Left hindlimb (tissue), 1 donor: Measurements from ENCODE around the gene BCORL1.

Source experiments
- DNase-seq: peaks from one replicate; pipeline ENCODE4 v3.0.0-alpha.2; 2018

Gene BCORL1

DNA sequence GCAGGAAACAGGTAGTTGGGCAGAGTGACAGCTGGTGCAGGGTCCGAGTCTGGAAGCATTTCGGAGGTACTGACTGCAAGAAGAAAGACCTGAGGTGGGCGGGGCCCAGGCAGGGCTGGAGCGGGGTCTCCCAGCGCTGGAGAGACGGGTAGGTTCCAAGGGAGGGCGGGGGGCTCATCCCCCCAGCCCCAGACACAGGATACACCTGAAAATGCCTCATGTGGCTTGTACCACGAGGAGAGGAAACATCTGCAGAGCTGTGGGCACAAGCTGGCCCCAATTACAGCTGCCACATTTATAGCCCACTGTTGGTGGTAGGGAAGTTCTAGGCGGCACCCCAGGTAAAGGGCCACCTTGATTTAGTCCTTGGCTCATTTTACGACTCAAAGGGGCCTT lies 89.9 kb downstream of the BCORL1 start:
- no peak for DNase-seq

GRCh38 chrX:130075777-130076176 lies 93.3 kb downstream of the BCORL1 start:
- no peak for DNase-seq

DNA sequence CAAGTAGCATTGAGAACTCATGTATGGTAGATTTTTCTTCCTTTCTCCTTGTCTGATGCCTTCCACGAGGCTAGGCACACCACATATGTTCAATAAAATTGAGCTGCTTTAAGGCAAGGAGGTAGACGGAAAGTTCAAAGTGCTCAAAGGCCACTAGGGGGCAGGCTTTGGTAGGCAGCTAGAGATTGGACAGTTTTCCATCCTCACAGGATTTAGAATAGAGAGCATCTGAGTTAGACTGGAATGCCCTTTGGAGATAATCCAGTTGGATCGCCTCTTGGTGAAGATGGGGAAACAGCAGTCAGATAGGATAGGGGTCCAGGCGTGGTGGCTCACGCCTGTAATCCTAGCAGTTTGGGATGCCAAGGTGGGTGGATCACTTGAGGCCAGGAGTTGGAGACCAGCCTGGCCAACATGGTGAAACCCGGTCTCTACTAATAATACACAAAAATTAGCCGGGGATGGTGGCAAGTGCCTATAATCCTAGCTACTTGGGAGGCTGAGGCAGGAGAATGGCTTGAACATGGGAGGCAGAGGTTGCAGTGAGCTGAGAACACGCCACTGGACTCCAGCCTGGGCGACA lies 97.5 kb downstream of the BCORL1 start:
- no peak for DNase-seq

DNA sequence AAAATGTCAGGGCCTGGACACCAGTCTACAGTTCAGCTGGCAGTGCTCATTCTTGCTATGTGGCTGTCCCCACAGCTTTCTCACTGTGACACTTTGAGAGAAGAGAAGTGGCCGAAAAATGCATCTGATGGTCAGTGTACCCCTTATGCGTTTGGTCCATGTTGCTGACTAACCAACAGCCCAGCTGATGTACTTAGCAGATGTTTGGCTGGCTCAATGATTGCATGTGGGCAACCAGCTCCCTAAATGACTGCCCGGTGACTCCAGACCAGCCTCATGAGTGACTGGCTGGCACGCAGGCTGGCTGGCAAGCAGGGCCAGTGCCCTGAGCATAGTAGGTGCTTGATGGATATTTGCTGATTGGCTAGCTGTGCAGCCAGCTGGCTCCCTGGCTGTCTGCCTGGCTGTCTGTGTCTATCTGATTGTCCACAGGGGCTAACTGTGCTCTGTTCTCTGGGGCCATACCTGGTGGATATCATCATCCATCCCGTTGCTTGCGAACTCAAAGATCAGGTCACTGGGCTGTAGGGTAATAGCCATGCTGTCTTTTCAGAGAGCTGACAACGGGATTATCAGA lies 98.4 kb downstream of the BCORL1 start:
- no peak for DNase-seq

- DNase-seq = no peak
Observed at GRCh38 chrX:130081421-130082045, 99.1 kb downstream of the BCORL1 start.

- no peak for DNase-seq
Observed at GRCh38 chrX:130082244-130083106, 100.0 kb downstream of the BCORL1 start.

DNA sequence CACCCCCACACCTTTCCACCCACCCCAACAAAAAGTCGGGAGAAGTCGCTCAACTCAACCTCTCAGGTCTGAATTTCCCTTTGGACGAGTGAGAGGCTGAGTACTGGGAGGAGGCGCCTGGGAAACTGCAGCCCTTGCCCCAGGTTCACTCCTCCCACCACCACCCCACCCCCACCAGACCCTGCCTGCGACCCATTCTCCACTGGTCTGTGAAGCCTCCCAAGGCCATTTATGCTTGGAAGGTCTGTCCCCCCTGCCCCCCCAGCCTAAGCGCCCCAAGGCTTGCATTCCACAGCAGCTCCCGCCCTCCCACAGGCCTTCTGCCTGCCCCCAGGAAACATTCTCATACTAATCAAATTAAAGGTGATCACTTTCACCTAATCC lies 100.7 kb downstream of the BCORL1 start:
- no peak for DNase-seq

- no peak for DNase-seq
Observed at GRCh38 chrX:130083656-130084382, 101.4 kb downstream of the BCORL1 start.

DNA sequence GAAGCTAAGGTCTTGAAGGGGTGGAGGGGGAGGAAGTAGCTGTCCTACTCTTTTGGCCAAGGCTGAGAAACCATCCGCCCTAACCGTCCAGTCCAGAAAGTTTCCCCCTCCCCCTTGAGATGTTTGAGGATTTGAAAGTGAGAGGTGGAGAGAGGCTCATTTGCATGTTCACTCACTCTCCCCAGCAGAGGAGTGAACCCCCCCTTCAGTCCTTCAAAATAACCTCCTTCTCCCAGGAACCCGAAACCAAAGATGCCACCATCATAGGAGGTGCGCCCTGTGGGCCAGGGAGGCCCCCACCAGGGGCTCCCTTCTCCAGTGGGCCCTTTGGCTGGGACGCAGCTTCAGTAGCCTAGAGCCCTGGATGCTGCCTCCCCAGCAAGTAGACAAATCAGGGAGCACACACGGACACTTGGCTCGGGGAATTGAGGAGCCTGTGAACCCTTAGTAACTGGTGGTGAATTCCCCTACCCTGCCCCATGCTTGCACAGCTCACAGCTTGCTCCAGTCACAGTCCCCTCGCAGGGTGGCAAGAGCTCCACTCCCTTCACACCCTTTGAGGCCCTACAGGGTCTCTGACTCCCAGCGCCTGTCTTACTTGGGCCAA lies 102.3 kb downstream of the BCORL1 start:
- DNase-seq = no peak

GRCh38 chrX:130085551-130086446 lies 103.4 kb downstream of the BCORL1 start:
- DNase-seq = no peak

DNA sequence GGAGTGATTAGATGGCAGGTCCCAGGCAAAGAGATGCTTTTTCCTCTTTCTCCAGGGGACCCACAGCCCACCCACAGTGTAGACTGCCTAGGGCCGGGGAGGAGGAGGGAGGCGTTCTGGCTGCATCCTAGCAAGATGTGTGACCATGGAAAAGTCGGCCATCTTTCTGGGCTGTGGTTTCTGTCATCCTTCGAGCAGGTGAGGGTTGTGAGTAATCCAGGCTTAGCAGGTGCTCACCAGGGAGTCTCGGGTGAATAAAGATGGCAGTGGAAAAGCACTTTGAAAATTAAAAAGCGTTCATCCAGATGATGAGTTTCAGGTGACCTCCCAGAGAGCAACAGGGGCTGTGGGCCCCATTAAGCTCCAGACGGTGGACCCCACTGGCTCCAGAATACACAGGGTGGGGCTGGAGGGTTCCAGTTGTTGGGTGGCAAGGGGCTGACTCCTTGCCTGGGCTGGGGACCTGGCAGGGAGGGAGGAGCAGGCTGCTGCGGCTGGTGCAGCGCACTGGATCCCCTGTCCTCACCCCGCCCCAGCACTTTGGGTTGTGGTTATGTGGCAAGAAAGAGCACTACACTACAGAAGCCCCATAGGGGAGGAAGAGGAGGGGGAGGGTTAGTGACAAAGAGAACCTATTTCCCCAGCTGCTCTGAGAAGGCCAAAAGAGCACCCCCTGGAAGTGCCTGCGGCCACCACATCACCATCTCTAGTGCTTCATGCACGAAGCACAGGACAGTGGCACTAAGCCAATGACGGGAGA lies 104.2 kb downstream of the BCORL1 start:
- DNase-seq = no peak

DNA sequence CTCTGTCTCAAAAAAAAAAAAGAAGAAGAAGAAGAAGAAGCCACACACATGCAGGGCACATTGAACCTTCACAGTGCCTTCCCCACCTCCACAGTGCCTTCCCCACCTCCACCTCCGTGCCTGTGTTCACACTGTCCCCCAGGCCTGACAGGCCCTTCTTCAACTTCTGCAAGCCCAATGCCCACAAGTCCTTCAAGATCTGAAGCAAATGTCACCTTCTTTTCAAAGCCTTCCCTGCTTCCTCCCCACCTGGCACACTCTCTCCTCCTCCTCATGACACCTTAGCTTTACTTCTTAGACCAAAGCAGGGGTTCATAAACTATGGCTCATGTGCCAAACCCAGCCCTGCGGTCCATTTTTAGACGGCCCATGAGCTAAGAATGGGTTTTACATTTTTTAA lies 107.9 kb downstream of the BCORL1 start:
- no peak for DNase-seq

DNA sequence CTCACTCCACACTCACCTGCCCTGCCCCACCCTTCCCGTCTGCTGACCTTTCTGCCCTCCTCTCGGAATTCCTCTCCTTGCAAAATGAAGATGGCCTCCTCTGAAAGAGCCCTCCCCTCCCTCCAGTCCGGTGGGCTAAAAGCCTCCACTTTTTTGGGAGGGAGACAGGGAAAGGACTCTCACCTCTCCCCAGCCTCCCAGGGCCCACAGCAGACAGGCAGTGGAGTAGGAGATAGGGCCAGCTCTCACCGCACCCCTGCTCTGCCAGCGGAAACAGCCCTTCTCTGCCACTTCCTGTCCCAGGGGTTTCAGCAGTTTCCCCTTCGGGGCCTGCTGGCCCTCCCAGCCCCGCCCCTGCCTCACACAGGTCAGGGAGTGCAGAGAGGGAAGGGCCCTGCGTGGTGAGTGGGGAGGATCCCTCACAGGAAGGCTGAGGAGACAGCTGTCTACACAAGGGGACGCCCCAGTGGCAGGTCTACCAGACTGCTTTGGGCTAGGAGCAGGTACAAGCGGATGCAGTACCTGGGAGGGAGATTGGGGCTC lies 109.6 kb downstream of the BCORL1 start:
- DNase-seq = no peak

GRCh38 chrX:130093271-130093670 lies 110.8 kb downstream of the BCORL1 start:
- no peak for DNase-seq

DNA sequence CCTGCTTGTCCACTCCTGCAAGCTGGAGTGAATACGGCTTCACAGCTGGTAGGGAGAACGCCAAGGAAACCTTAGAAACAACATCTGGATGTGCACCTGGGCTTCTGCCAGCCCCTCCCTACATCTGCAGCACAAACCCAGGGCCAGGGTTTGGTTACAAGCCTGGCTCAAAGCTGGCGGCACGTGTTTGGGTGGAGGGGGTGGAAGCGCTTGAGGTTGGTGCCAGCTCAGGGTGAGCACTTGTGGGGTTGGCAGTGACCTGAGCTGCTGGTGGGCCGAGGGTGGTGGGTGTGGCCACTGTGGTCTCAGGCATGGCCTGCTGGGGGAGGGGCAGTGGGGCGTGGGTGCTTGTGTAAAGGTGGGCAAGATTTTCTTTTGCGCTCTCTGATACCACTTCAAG lies 112.3 kb downstream of the BCORL1 start:
- no peak for DNase-seq

DNA sequence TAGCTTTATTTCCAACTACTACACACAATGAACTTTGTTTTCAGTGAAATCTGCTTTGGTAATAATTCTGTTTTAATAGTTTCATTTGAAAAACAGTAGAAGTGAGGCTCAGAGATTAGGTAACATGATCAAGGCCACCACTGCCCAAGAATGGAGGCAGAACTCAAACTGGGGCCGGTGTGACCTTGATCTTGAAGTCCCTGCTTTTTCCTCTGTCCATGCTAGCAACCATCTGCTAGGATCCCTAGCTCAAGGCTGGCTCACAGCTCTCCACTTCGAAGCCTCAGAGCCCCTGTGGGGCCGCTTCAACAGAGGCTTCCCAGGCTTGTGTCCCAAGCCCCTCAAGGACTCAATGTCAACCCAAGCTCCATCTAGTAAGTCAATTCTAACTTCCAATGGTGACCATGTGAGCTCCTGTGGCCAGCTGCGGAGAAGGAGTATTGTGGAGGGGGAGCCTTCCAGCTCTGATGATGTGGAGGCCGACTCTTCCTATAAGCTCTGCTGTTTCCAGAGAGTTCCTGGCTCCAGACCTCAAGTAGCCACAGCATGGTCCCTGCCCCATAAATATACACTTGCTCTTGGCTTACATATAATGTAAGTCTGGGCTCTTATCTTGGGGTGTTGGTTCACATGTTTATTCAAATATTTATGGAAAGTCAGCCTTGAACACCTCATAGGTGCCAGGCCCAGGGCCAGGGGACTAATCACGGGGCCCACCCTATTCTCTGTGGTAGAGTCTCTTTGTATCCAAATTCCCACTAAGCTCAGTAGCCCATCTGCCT lies 113.0 kb downstream of the BCORL1 start:
- no peak for DNase-seq

DNA sequence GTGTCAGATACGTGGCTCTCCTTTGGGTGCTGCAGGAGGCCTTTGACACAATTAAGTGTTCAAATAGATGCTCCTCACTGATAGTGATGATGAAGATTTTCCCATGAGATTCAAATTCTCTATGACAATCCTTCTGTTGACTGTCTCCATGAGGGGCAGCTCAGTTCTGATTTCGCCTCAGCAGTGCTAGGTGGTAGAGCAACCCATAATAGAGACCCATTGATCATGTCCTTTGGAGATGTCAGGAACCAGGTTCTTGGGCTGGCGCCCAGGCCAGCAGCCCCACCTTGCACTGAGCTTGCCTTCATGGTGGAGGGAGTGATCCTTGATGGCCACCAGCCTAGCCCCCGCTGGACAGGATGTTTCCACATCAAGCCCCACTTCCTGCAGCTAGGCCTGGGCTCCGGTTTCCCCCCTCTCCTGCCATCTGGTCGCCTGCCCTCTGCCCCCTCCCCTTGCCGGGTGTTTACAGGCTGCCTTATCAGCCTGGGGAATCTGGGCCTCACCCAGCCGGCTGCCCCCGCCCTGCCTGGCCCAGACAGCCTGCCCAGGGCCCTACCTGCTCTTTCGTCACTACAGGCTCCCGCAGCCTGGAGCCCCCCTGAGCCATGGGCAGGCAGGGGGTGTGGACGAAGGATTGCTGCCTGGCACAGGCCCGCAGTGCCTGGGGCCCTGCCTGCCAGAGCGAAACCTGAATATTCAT lies 115.2 kb downstream of the BCORL1 start:
- no peak for DNase-seq

GRCh38 chrX:130098210-130098552 lies 115.7 kb downstream of the BCORL1 start:
- no peak for DNase-seq

DNA sequence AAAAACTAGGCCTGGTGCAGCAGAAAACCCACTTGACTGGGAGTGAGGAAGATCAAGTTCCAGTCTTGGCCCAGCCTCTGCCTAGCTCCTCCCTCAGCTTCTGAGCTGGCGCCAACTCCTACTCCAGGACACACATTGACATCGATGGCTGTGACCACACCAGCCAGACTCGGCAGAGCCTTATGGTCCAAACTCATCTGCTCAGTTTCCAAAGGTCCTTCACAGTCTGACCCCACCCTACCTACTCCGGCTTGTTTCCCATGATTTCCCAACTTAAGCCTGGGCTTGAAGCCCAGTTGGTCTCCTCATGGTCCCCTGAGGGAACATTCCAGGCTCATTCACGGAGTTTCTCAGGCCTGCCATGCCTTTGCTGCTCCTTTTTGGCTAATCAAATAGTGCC lies 117.7 kb downstream of the BCORL1 start:
- no peak for DNase-seq
